CD4-positive, alpha-beta T cell treated with Interleukin-15 for 4 hours (primary cell): ENCODE measurements around the gene ILRUN.
"Not testable (repeated sequence)": the region's sequence is repeated elsewhere in the genome, so short reads cannot be mapped to it uniquely, and the experiment has no call there.

Experiments
- DNase-seq: peaks from one replicate; pipeline ENCODE4 v3.0.0-alpha.2; 2020; ENCODE audit warnings: low spot score

ILRUN gene

GRCh38 chr6:34697544-34697836 is 923 bp upstream of the ILRUN start:
- DNase-seq, result no peak

GRCh38 chr6:34696189-34696738 is 303 bp downstream of the ILRUN start:
- no peak for DNase-seq

- no peak for DNase-seq
These were observed 808 bp downstream of the ILRUN start for GRCh38 chr6:34695729-34696188.

- DNase-seq, result no peak
These were observed 4.3 kb downstream of the ILRUN start for GRCh38 chr6:34692280-34692679.

- DNase-seq, result no peak
These were observed 6.8 kb downstream of the ILRUN start for GRCh38 chr6:34689742-34690141.

- no peak for DNase-seq
These were observed 7.6 kb downstream of the ILRUN start for GRCh38 chr6:34688956-34689355.

- DNase-seq, result no peak
These were observed 11.6 kb downstream of the ILRUN start for GRCh38 chr6:34684919-34685318.

- no peak for DNase-seq
These were observed 12.2 kb downstream of the ILRUN start for GRCh38 chr6:34684364-34684763.

GRCh38 chr6:34680802-34681515 is 15.6 kb downstream of the ILRUN start:
- no peak for DNase-seq

- DNase-seq, result not testable (repeated sequence)
These were observed 16.3 kb downstream of the ILRUN start for GRCh38 chr6:34680313-34680712.

- no peak for DNase-seq
These were observed 16.9 kb downstream of the ILRUN start for GRCh38 chr6:34679552-34680253.

- DNase-seq, result no peak
These were observed 20.4 kb downstream of the ILRUN start for GRCh38 chr6:34676140-34676539.

GRCh38 chr6:34674930-34675329 is 21.6 kb downstream of the ILRUN start:
- not testable (repeated sequence) for DNase-seq

- DNase-seq, result no peak
These were observed 22.3 kb downstream of the ILRUN start for GRCh38 chr6:34674268-34674639.

- no peak for DNase-seq
These were observed 23.5 kb downstream of the ILRUN start for GRCh38 chr6:34673064-34673463.

- DNase-seq, result no peak
These were observed 23.9 kb downstream of the ILRUN start for GRCh38 chr6:34672657-34673043.

GRCh38 chr6:34671801-34672656 is 24.5 kb downstream of the ILRUN start:
- DNase-seq, result peak; percentile 88

GRCh38 chr6:34671367-34671766 is 25.2 kb downstream of the ILRUN start:
- no peak for DNase-seq

- not testable (repeated sequence) for DNase-seq
These were observed 27.8 kb downstream of the ILRUN start for GRCh38 chr6:34668799-34669198.

GRCh38 chr6:34667481-34668238 is 28.9 kb downstream of the ILRUN start:
- DNase-seq, result no peak

- no peak for DNase-seq
These were observed 31.5 kb downstream of the ILRUN start for GRCh38 chr6:34665019-34665418.
